GM21528 (cell line): ENCODE results near the gene GALM.

Experiments
- ATAC-seq: cut with Tn5 transposase; IDR thresholded peaks from one replicate; pipeline ENCODE4 v1.9.1; 2021; ENCODE audit warnings: mild to moderate bottlenecking, moderate library complexity; ENCODE audit not compliant: unreplicated experiment, low FRiP score

The GALM gene

GRCh38 chr2:38649176-38649728 lies 16.7 kb upstream of the GALM start:
- no peak for ATAC-seq

GRCh38 chr2:38650012-38650411 lies 15.9 kb upstream of the GALM start:
- ATAC-seq, result no peak

- ATAC-seq, result no peak
These were observed 15.2 kb upstream of the GALM start for GRCh38 chr2:38650717-38651116.

GRCh38 chr2:38652431-38653273 lies 13.3 kb upstream of the GALM start:
- no peak for ATAC-seq

GRCh38 chr2:38653380-38653714 lies 12.6 kb upstream of the GALM start:
- ATAC-seq, result no peak

- ATAC-seq, result no peak
These were observed 12.0 kb upstream of the GALM start for GRCh38 chr2:38653715-38654527.

- ATAC-seq, result no peak
These were observed 11.2 kb upstream of the GALM start for GRCh38 chr2:38654528-38655381.

GRCh38 chr2:38655441-38655840 lies 10.5 kb upstream of the GALM start:
- ATAC-seq, result no peak

GRCh38 chr2:38656866-38657480 lies 8.9 kb upstream of the GALM start:
- no peak for ATAC-seq

- no peak for ATAC-seq
These were observed 7.3 kb upstream of the GALM start for GRCh38 chr2:38658613-38659012.

- no peak for ATAC-seq
These were observed 6.8 kb upstream of the GALM start for GRCh38 chr2:38659115-38659514.

- no peak for ATAC-seq
These were observed 5.6 kb upstream of the GALM start for GRCh38 chr2:38660282-38660681.

- ATAC-seq, result no peak
These were observed 4.6 kb upstream of the GALM start for GRCh38 chr2:38661306-38661705.

GRCh38 chr2:38666556-38666910 lies 619 bp downstream of the GALM start:
- no peak for ATAC-seq

- no peak for ATAC-seq
These were observed 2.2 kb downstream of the GALM start for GRCh38 chr2:38668092-38668491.

- ATAC-seq, result no peak
These were observed 3.0 kb downstream of the GALM start for GRCh38 chr2:38668779-38669479.

GRCh38 chr2:38671303-38671702 lies 5.4 kb downstream of the GALM start:
- ATAC-seq, result no peak

GRCh38 chr2:38671946-38672345 lies 6.0 kb downstream of the GALM start:
- no peak for ATAC-seq

GRCh38 chr2:38672445-38673391 lies 6.8 kb downstream of the GALM start:
- ATAC-seq, result no peak
